Motor neuron (in vitro differentiated cells): ENCODE results near the gene PICALM. TPM values are rescaled to one million over a fixed set of nuclear protein-coding genes. Genes with fewer than 3 reads are reported as not detected.
A peak's percentile ranks its signal among the peaks of the same experiment; 100 is the strongest.

ENCODE experiments used
- ATAC-seq, 8 experiments: fragments of 200-7000 bp; cut with Tn5 transposase; replicated peaks in 6 of 8; 2 replicates each; pipeline ENCODE4 v1.8.0; 2021; ENCODE audit warnings: mild to moderate bottlenecking in 8 of 8, moderate library complexity in 8 of 8
- H3K27ac ChIP-seq, 2 donors: fragments of 250-450 bp; sonication (Bioruptor Pico); 2 replicates each; pipeline ENCODE4 v1.9.0; 2021; ENCODE audit warnings: antibody characterized with exemption in 2 of 2, mild to moderate bottlenecking in 2 of 2, moderate library complexity in 1 of 2
- H3K4me1 ChIP-seq, 2 donors: fragments of 250-450 bp; sonication (Bioruptor Pico); replicated peaks in 1 of 2; 2 replicates each; pipeline ENCODE4 v1.6.1; 2021; ENCODE audit warnings: antibody characterized with exemption in 2 of 2, mild to moderate bottlenecking in 2 of 2, moderate library complexity in 1 of 2
- H3K4me3 ChIP-seq, 5 donors: fragments of 250-450 bp; sonication (Bioruptor Pico); 2 replicates each; pipeline ENCODE4 v1.9.0; 2021; ENCODE audit warnings: antibody characterized with exemption in 5 of 5, mild to moderate bottlenecking in 5 of 5, moderate library complexity in 4 of 5
- WGBS, 10 experiments: fragments of 450-650 bp; shearing (Covaris generic); methylation state at CpG; one replicate each; pipeline ENCODE4 v1.0.0; 2022; 5-methylcytosine and 5-hydroxymethylcytosine counted together
- in situ Hi-C, 9 experiments: fragments of 400-800 bp; cut with MboI; loops; one replicate each; pipeline ENCODE4 v1.15.0; 2021; ENCODE audit warnings: low sequenced_read_pairs in 9 of 9, low pct_unique_long_range_greater_than_20kb in 2 of 9; ENCODE audit not compliant: unreplicated experiment in 9 of 9
- total RNA-seq, 8 experiments: library from RNA; unstranded; fragments of 300-600 nt; gene quantifications; 2 replicates each; pipeline versions ENCODE4 v1.2.3 to v1.2.4, GENCODE V29; 2022

PICALM gene
- total RNA-seq, 8 experiments from 2014 or later: 97.8 to 210 (median 121) TPM

GRCh38 chr11:85951428-85952107, 117.3 kb downstream of the PICALM start:
- 94 to 100% (median 100%) methylated on average over 1 to 3 of the region's 3 CpGs; no CpG with 5 or more reads in 2 of the 10 experiments for WGBS, 10 experiments
- in situ Hi-C loops: no loop called here

DNA sequence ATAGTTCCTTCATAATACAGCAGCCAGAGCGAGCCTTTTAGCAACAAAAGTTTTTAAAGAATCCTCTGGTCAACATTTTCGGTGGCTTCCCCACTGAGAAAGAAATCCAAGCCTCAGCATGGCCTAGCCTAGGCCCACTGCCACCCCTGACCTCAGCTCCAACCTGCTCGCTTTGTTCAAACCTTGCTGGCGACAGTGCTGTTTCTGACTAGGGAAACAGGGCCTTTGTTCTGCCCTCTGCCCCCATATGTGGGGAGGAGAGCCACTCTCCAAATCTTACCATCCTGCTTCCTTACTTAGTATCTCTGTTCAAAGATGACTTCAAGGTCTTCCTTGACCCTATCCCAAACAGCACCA, 117.9 kb downstream of the PICALM start:
- in situ Hi-C loops: no loop called here
- no peak overlapping the region for H3K27ac ChIP-seq
- H3K4me1 ChIP-seq: peaks cover 0 to 9% of the 10 kb centered on the region in 2 donors
- WGBS, 10 experiments: 60 to 100% (median 100%) methylated on average over 1 to 4 of the region's 4 CpGs; no CpG with 5 or more reads in 2 of the 10 experiments
- no peak overlapping the region for H3K4me3 ChIP-seq
- ATAC-seq: peak in 1 of 8 experiments; percentile 21

More at GRCh38 chr11:85951428-85952107, 117.3 kb downstream of the PICALM start:
- ATAC-seq: no peak
- Histone ChIP-seq H3K4me1 (peaks cover 0 to 15% of the 10 kb centered on the region in 2 donors), H3K4me3 (no peak overlapping the region), H3K27ac (no peak overlapping the region)

- peak in 1 of 8 experiments; percentile 23 for ATAC-seq
- H3K4me3 ChIP-seq: no peak overlapping the region
- H3K4me1 ChIP-seq: peaks cover 0 to 4% of the 10 kb centered on the region in 2 donors
- in situ Hi-C loops: no loop called here
- WGBS, 10 experiments: 61 to 100% (median 98%) methylated on average over 1 to 7 of the region's 8 CpGs; no CpG with 5 or more reads in 2 of the 10 experiments
- no peak overlapping the region for H3K27ac ChIP-seq
These were observed 118.4 kb downstream of the PICALM start for GRCh38 chr11:85950317-85951048.

DNA sequence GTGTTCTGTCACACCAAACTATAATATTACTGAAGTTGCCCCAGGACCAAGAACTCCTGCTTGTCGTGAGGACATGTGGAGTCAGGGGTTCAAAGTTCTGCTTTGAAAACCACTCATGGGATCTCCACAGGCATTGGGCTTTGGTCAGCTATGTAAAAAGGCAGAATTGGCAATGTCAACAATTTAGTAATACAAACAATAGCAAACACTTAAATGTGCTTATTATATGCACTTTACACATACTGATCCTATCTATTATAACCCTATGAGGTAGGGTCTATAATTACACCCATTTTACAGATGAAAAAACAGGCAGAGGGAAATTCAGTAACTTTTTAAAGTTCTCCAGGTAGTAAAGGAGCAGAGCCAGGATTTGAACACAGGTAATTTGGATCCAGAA, 119.1 kb downstream of the PICALM start:
- Histone ChIP-seq H3K27ac (no peak overlapping the region), H3K4me3 (no peak overlapping the region), H3K4me1 (no peaks in the 10 kb centered on the region)
- WGBS, 10 experiments: 86 to 100% (median 100%) methylated on average over 1 of the region's 1 CpG; no CpG with 5 or more reads in 4 of the 10 experiments
- no peak for ATAC-seq
- in situ Hi-C loops: no loop called here

- in situ Hi-C loops: no loop called here
- Histone ChIP-seq H3K4me3 (no peak overlapping the region), H3K4me1 (no peaks in the 10 kb centered on the region), H3K27ac (no peak overlapping the region)
- WGBS, 10 experiments: 82 to 100% (median 100%) methylated on average over 1 to 2 of the region's 2 CpGs; no CpG with 5 or more reads in 3 of the 10 experiments
- ATAC-seq: no peak
These were observed 120.0 kb downstream of the PICALM start for GRCh38 chr11:85948884-85949283.

DNA sequence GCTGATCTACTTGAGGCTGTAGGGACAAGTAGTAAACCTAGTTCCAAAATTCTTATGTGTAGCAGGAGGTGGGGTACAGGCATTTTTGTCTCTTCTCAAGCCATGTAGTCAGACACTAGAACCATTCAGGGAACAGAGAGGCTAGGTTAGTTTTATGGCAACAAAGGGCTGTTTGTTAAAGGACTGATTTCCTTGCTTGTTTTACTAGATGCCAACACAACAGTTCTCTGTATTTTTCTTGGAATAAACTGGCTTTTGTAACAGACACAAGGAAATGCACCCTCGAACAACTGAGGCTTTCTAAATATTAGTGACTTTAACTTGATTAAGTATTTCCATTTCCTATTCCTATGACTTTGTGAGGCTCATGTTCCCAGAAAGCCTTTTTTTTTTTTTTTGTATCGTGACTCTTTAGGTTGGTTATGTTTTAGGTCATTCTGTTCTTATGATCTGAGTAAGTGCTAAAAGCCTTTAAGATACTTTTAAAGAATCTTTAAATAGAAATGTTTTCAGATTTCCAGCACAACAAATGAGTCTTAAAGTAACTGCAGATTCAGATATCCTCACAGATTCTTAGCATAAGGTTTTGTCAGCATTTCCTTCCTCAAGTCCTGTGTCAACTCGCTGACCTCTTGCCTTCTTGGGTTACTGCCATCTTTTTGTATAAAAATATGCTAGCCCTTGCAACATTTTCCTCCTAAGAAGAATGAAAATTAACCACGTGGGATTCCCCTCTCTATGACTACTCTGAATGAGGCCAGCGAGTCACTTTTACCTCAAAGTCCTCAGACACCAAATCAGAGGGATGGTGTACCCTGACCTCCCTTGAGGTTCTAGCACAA, 121.2 kb downstream of the PICALM start:
- WGBS, 10 experiments: 9 to 88% (median 66%) methylated on average over 2 to 5 of the region's 5 CpGs
- ATAC-seq: peak in 3 of 8 experiments; percentile 9 to 65 (median 63)
- H3K4me3 ChIP-seq: no peak overlapping the region
- no peaks in the 10 kb centered on the region for H3K4me1 ChIP-seq
- in situ Hi-C loops: no loop called here
- no peak overlapping the region for H3K27ac ChIP-seq

- ATAC-seq: no peak
- no peak overlapping the region for H3K27ac ChIP-seq
- H3K4me3 ChIP-seq: no peak overlapping the region
- H3K4me1 ChIP-seq: no peaks in the 10 kb centered on the region
- in situ Hi-C loops: no loop called here
These were observed 122.7 kb downstream of the PICALM start for GRCh38 chr11:85946221-85946620.

DNA sequence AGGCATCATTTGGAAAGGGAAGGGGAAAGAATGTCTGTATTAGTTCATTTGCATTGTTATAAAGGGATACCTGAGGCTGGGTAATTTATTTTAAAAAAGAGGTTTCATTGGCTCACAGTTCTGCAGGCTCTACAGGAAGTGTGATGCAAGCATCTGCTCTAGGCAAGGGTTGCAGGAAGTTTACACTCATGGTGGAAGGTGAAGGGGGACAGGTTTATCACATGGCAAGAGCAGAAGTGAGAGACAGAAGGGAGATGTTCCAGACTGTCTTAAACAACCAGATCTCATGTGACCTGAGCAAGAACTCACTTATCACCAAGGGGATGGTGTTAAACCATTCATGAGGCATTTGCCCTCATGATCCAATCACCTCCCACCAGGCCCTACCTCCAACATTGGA, 123.1 kb downstream of the PICALM start:
- no peaks in the 10 kb centered on the region for H3K4me1 ChIP-seq
- in situ Hi-C loops: no loop called here
- no peak overlapping the region for H3K4me3 ChIP-seq
- H3K27ac ChIP-seq: no peak overlapping the region
- no peak for ATAC-seq

DNA sequence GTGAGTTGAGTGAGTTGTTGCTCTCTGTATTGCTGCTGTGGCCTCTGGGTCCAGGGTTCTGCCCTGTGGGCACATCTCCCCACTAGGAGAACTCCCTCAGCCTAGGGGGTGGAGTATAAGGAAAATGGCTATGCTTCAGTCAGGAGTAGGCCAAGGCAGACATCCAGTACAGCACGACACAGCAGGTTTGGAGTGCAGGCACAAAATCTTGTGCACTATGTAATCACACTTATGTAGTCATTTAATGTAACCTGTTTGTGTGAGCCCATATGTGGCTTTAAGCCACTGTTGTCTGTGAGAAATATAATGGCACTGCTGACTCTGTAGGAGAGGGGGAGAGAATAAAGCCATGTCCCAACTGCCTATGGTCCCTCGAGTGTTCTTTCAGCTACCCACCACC, 123.6 kb downstream of the PICALM start:
- no peak for ATAC-seq
- in situ Hi-C loops: no loop called here
- 69 to 86% methylated on average over 1 to 2 of the region's 2 CpGs; no CpG with 5 or more reads in 8 of the 10 experiments for WGBS, 10 experiments
- Histone ChIP-seq H3K4me3 (no peak overlapping the region), H3K27ac (no peak overlapping the region), H3K4me1 (no peaks in the 10 kb centered on the region)

DNA sequence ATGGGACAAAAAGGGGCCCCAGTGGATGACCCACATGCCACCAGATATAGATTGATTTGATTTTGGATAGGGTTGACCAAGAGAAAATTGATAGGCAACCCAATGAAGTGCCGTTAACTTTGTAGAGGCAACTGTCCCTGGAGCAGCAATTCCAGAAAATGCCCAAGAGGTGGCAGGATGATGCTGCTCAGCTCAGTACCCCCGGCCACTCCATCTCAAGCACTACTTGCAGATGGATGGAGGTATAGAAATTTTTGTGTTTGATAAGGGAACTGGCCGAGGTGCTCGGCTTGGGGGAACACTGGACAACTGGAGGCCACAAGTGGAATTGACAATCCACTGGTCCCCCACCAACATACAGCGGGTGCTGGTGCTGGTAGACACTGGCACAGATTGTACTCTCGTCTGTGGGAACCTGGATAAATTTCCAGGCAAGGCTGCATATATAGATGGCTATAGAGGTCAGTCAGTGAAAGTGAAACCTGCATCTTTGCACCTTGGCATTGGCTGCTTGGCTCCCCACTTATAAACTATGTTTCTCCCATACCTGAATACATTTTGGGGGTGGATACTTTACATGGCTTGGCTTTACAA, 127.4 kb downstream of the PICALM start:
- in situ Hi-C loops: no loop called here
- WGBS, 10 experiments: 0 to 61% (median 55%) methylated on average over 1 to 6 of the region's 6 CpGs; no CpG with 5 or more reads in 4 of the 10 experiments
- peak in 3 of 8 experiments; percentile 58 to 88 (median 79) for ATAC-seq
- Histone ChIP-seq H3K27ac (no peak overlapping the region), H3K4me1 (no peaks in the 10 kb centered on the region), H3K4me3 (no peak overlapping the region)

DNA sequence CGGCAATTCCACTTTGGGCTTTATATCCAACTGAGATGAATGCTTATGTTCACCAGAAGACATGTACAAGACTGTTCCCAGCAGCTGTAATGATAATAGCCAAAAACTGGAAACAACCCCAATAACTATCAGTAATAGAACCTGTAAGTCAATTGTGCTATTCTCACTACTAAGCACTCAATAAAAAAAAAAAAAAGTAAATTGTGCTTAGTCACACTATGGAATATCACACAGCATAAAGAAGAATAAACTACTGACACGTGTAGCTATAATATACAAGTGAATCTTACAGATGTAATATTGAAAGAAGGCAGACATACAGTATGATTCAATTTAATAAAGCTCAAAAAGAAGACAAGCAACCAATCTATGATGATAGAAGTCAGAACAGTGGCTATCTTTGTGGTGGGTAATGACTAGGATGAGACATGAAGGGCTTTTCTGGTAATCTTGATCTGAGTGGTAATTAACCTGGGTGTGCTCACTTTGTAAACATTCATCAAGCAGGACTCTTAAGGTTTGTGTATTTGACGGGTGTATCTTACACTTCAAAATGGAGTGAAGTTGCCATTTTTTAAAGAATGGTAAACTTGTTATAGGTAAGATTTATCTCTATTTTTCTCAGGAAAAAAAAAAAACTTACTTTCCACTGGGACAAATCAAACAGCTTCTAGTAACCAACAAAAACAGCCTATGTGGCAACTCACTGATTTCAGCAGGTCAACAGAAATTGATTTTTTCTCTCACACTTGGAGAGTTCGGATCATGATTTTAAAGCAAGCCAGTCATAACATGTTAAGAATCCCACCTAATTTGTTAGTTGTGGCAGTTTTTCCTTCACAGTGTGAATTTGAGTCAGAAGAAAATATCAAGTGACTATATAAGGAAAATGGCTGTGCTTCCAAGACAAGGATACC, 129.5 kb downstream of the PICALM start:
- no peak overlapping the region for H3K27ac ChIP-seq
- in situ Hi-C loops: no loop called here
- ATAC-seq: no peak
- WGBS, 10 experiments: 67 to 100% (median 85%) methylated on average over 2 to 4 of the region's 4 CpGs
- H3K4me3 ChIP-seq: no peak overlapping the region
- H3K4me1 ChIP-seq: no peaks in the 10 kb centered on the region

DNA sequence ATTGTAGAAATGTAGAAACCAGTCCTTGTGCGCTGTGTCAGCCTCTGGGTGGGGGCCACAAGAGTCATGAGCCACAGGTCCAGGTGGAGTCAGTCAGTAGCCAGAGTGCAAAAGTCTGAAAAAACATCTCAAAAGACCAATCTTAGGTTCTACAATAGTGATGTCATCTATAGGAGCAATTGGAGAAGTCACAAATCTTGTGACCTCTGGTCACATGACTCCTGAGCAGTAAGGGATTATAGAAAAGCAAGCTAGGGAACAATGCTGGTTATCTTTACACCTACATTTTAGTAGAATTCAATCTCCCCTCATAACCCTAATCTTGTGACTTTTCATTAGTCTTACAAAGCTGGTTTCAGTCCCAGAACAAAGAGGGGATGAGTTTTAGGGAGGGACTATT, 131.0 kb downstream of the PICALM start:
- Histone ChIP-seq H3K4me1 (no peaks in the 10 kb centered on the region), H3K27ac (no peak overlapping the region), H3K4me3 (no peak overlapping the region)
- in situ Hi-C loops: no loop called here
- 100% methylated on average over 1 of the region's 1 CpG; no CpG with 5 or more reads in 7 of the 10 experiments for WGBS, 10 experiments
- no peak for ATAC-seq
